HCT116 (cell line): Measurements from ENCODE around the gene CC2D1A. TPM values are rescaled to one million over a fixed set of nuclear protein-coding genes. Genes with fewer than 3 reads are reported as not detected.

Source experiments
- ATAC-seq: fragments of 200-7000 bp; cut with Tn5 transposase; 2 replicates; pipeline ENCODE4 v1.9.1; 2020; ENCODE audit warnings: mild to moderate bottlenecking, moderate library complexity
- BruUV-seq: library from RNA; stranded (reverse); fragments of 400-500 nt; replicated peaks from 2 replicates; lab custom pipeline; 2021; lab: Mats Ljungman, UMichigan
- CTCF ChIA-PET: fragments of 300-600 bp; sonication (Branson Sonifier 250); formaldehyde crosslinking; loops from one replicate; lab custom pipeline; 2021; ENCODE audit warnings: antibody characterized with exemption; lab: Charles Lee
- POLR2A ChIA-PET: fragments of 300-600, 350-600 bp; sonication (Branson Sonifier 250); formaldehyde crosslinking; loops from one replicate; lab custom pipeline; 2021; ENCODE audit warnings: antibody characterized with exemption; lab: Charles Lee
- RAD21 ChIA-PET, 2 experiments: fragments of 300-600 bp; sonication (Branson Sonifier 250); formaldehyde crosslinking; loops; one replicate each; lab custom pipeline; 2023; ENCODE audit warnings: low total read pairs in 2 of 2; ENCODE audit not compliant: uncharacterized antibody in 2 of 2, unreplicated experiment in 2 of 2, low non-redundant PET in 1 of 2; lab: Charles Lee
- DNase-seq: peaks from one replicate; pipeline ENCODE4 v3.0.0-alpha.2; 2010; ENCODE audit warnings: low read depth, low spot score
- H2AFZ ChIP-seq: fragments of 200-600 bp; shearing (Covaris generic), sonication (generic); 2 replicates; pipeline ENCODE4 v1.6.1; 2017; ENCODE audit warnings: low read depth, mixed run types, mixed read lengths, antibody characterized with exemption, low read length; ENCODE audit not compliant: poor library complexity, severe bottlenecking
- H3K27ac ChIP-seq: 2 replicates; pipeline ENCODE4 v1.5.1; 2012; ENCODE audit warnings: low read depth, low read length
- H3K27me3 ChIP-seq: fragments of 200-600 bp; sonication (generic); 2 replicates; pipeline ENCODE4 v1.6.1; 2016; ENCODE audit warnings: mixed run types, low read length, mixed read lengths; ENCODE audit not compliant: insufficient read depth
- H3K36me3 ChIP-seq, 2 experiments: fragments of 200-500 bp in 1 of 2; fragments of 200-600 bp in 1 of 2; sonication (Bioruptor generic) in 1 of 2; sonication (generic) in 1 of 2; 2 replicates each; pipeline versions ENCODE4 v1.5.1 to v1.6.1; 2014 to 2016; ENCODE audit warnings: low read length in 2 of 2, inconsistent platforms in 1 of 2, mixed read lengths in 1 of 2, mixed run types in 1 of 2; ENCODE audit not compliant: insufficient read depth in 2 of 2, control insufficient read depth in 1 of 2
- H3K4me1 ChIP-seq, 2 experiments: fragments of 200-600 bp in 1 of 2; sonication (generic) in 1 of 2; 2 replicates each; pipeline versions ENCODE4 v1.5.1 to v1.6.1; 2012 to 2017; ENCODE audit warnings: low read length in 2 of 2, inconsistent platforms in 1 of 2, mild to moderate bottlenecking in 1 of 2, mixed read lengths in 1 of 2, mixed run types in 1 of 2, moderate library complexity in 1 of 2; ENCODE audit not compliant: insufficient read depth in 2 of 2, control insufficient read depth in 1 of 2
- H3K4me2 ChIP-seq: fragments of 200-600 bp; sonication (generic); 2 replicates; pipeline ENCODE4 v1.6.1; 2017; ENCODE audit warnings: mixed run types, low read length, mixed read lengths
- H3K4me3 ChIP-seq, 2 experiments: fragments of 200-600 bp in 1 of 2; sonication (generic) in 1 of 2; replicated peaks in 1 of 2; 2 replicates each; pipeline ENCODE4 v1.5.1; 2011 to 2016; ENCODE audit warnings: low read length in 2 of 2, control low read depth in 1 of 2, low read depth in 1 of 2, mild to moderate bottlenecking in 1 of 2, mixed read lengths in 1 of 2, mixed run types in 1 of 2
- H3K79me2 ChIP-seq: fragments of 200-600 bp; sonication (generic); 2 replicates; pipeline ENCODE4 v1.6.1; 2017; ENCODE audit warnings: mild to moderate bottlenecking, mixed run types, low read length, moderate library complexity, mixed read lengths; ENCODE audit not compliant: insufficient read depth
- H3K9ac ChIP-seq: fragments of 200-600 bp; sonication (generic); 2 replicates; pipeline ENCODE4 v1.6.1; 2016; ENCODE audit warnings: low read length, mixed read lengths
- H3K9me2 ChIP-seq: fragments of 200-600 bp; sonication (generic), shearing (Covaris generic); 2 replicates; pipeline ENCODE4 v1.6.1; 2017; ENCODE audit warnings: mixed run types, mild to moderate bottlenecking, moderate library complexity; ENCODE audit not compliant: insufficient read depth
- H3K9me3 ChIP-seq, 2 experiments: fragments of 200-500 bp in 1 of 2; fragments of 200-600 bp in 1 of 2; sonication (Bioruptor generic) in 1 of 2; sonication (generic) in 1 of 2; 2 replicates each; pipeline ENCODE4 v1.6.1; 2014 to 2017; ENCODE audit warnings: low read length in 2 of 2, mixed read lengths in 2 of 2, inconsistent platforms in 1 of 2, low read depth in 1 of 2, mild to moderate bottlenecking in 1 of 2, mixed run types in 1 of 2, moderate library complexity in 1 of 2; ENCODE audit not compliant: control insufficient read depth in 1 of 2, insufficient read depth in 1 of 2
- H4K20me1 ChIP-seq: fragments of 200-600 bp; sonication (generic), shearing (Covaris generic); 2 replicates; pipeline ENCODE4 v1.6.1; 2017; ENCODE audit warnings: mixed run types, mild to moderate bottlenecking, moderate library complexity; ENCODE audit not compliant: insufficient read depth
- ATF3 ChIP-seq: IDR thresholded peaks from 2 replicates; pipeline ENCODE4 v1.6.1; 2012
- CEBPB ChIP-seq: IDR thresholded peaks from 2 replicates; pipeline ENCODE4 v1.6.1; 2012; ENCODE audit warnings: low read depth
- FOSL1 ChIP-seq: IDR thresholded peaks from 2 replicates; pipeline ENCODE4 v1.6.1; 2012; ENCODE audit warnings: low read depth
- JUND ChIP-seq: IDR thresholded peaks from 2 replicates; pipeline ENCODE4 v1.6.1; 2012
- MAX ChIP-seq: IDR thresholded peaks from 2 replicates; pipeline ENCODE4 v1.6.1; 2012
- POLR2A ChIP-seq: IDR thresholded peaks from 2 replicates; pipeline ENCODE4 v1.7.0; 2011; ENCODE audit warnings: borderline replicate concordance; ENCODE audit not compliant: insufficient read depth, insufficient read length; ENCODE audit errors: extremely low read depth
- RAD21 ChIP-seq: IDR thresholded peaks from 2 replicates; pipeline ENCODE4 v1.6.1; 2012; ENCODE audit warnings: low read depth, mild to moderate bottlenecking
- REST ChIP-seq: IDR thresholded peaks from 2 replicates; pipeline ENCODE4 v1.6.1; 2012; ENCODE audit warnings: low read depth
- SP1 ChIP-seq: IDR thresholded peaks from 2 replicates; pipeline ENCODE4 v1.6.1; 2012; ENCODE audit warnings: low read depth
- SRF ChIP-seq: IDR thresholded peaks from 2 replicates; pipeline ENCODE4 v1.6.1; 2012; ENCODE audit warnings: low read depth
- TCF7L2 ChIP-seq: IDR thresholded peaks from 2 replicates; pipeline ENCODE4 v1.7.0; 2011; ENCODE audit warnings: borderline replicate concordance, inconsistent platforms; ENCODE audit not compliant: insufficient read depth, insufficient read length; ENCODE audit errors: extremely low read depth
- YY1 ChIP-seq: IDR thresholded peaks from 2 replicates; pipeline ENCODE4 v1.6.1; 2011; ENCODE audit warnings: low read length, low read depth, moderate library complexity, mild to moderate bottlenecking; ENCODE audit not compliant: insufficient replicate concordance; ENCODE audit errors: extremely low read depth
- ZBTB33 ChIP-seq: IDR thresholded peaks from 2 replicates; pipeline ENCODE4 v1.6.1; 2011; ENCODE audit warnings: mild to moderate bottlenecking, low read length, moderate library complexity; ENCODE audit not compliant: insufficient replicate concordance; ENCODE audit errors: extremely low read depth
- ZNF274 ChIP-seq: fragments of 200-500 bp; sonication (Bioruptor generic); IDR thresholded peaks from 2 replicates; pipeline ENCODE4 v1.6.1; 2014; ENCODE audit warnings: mild to moderate bottlenecking, low read depth, low read length, inconsistent platforms
- intact Hi-C: fragments of 100-400 bp; cut with micrococcal nuclease; formaldehyde crosslinking; loops from 2 replicates; pipeline ENCODE4 v1.10.0; 2022
- total RNA-seq: library from RNA; stranded (reverse); gene quantifications from one replicate; pipeline ENCODE4 v1.2.1, GENCODE V29; 2021; ENCODE audit not compliant: unreplicated experiment

CC2D1A gene
- total RNA-seq, 1 experiment from 2014 or later: 51.5 TPM

GRCh38 chr19:13964776-13965175, 58.8 kb downstream of the CC2D1A start:
- H3K9me2 ChIP-seq: no peaks in the 10 kb centered on the region
- no peaks in the 10 kb centered on the region for H3K9me3 ChIP-seq
- no peak overlapping the region for H3K4me2 ChIP-seq
- DNase-seq (no peak), ATAC-seq (no peak)
- ChIA-PET CTCF (no interaction called here), POLR2A (no interaction called here), RAD21 (no interaction called here)
- no peak overlapping the region for H3K27ac ChIP-seq
- H3K79me2 ChIP-seq: no peaks in the 10 kb centered on the region
- no TSS peak for BruUV-seq
- intact Hi-C loops: no loop called here
- H3K4me3 ChIP-seq: no peak overlapping the region
- no peak for TF ChIP-seq REST
- no peak for TF ChIP-seq SRF
- TF ChIP-seq JUND: no peak
- no peak for TF ChIP-seq ZNF274
- no peak for TF ChIP-seq POLR2A
- TF ChIP-seq FOSL1: no peak
- TF ChIP-seq SP1: no peak
- no peaks in the 10 kb centered on the region for H3K4me1 ChIP-seq
- no peaks in the 10 kb centered on the region for H4K20me1 ChIP-seq
- H3K27me3 ChIP-seq: no peaks in the 10 kb centered on the region
- H2AFZ ChIP-seq: no peak overlapping the region
- no peak overlapping the region for H3K9ac ChIP-seq
- H3K36me3 ChIP-seq: peaks cover 4 to 12% of the 10 kb centered on the region in 2 experiments; a peak in 3 of 4 replicates

GRCh38 chr19:13965377-13965896, 59.4 kb downstream of the CC2D1A start:
- H3K79me2 ChIP-seq: no peaks in the 10 kb centered on the region
- intact Hi-C loops: no loop called here
- no peak overlapping the region for H2AFZ ChIP-seq
- no peak overlapping the region for H3K4me3 ChIP-seq
- H3K27ac ChIP-seq: no peak overlapping the region
- ChIA-PET CTCF (no interaction called here), POLR2A (no interaction called here), RAD21 (no interaction called here)
- H3K4me2 ChIP-seq: no peak overlapping the region
- H4K20me1 ChIP-seq: no peaks in the 10 kb centered on the region
- H3K36me3 ChIP-seq: peaks cover 4 to 6% of the 10 kb centered on the region in 2 experiments; a peak in 3 of 4 replicates
- no peak overlapping the region for H3K9ac ChIP-seq
- no TSS peak for BruUV-seq
- no peaks in the 10 kb centered on the region for H3K4me1 ChIP-seq
- no peaks in the 10 kb centered on the region for H3K9me3 ChIP-seq
- no peaks in the 10 kb centered on the region for H3K9me2 ChIP-seq
- DNase-seq: no peak
- ATAC-seq: no peak
- H3K27me3 ChIP-seq: no peaks in the 10 kb centered on the region
- TF ChIP-seq ZNF274 (no peak), MAX (no peak), TCF7L2 (no peak), SP1 (no peak), YY1 (no peak), CEBPB (no peak), SRF (no peak), ZBTB33 (no peak), ATF3 (no peak), JUND (no peak), POLR2A (no peak), RAD21 (no peak)
